IPS DF 4.7 (cell line): ENCODE data around the gene NECTIN1.

Experiments
- DNase-seq: peaks from one replicate; pipeline ENCODE4 v3.0.0-alpha.2; 2013; ENCODE audit warnings: low spot score; ENCODE audit errors: extremely low read depth

The NECTIN1 gene

DNA sequence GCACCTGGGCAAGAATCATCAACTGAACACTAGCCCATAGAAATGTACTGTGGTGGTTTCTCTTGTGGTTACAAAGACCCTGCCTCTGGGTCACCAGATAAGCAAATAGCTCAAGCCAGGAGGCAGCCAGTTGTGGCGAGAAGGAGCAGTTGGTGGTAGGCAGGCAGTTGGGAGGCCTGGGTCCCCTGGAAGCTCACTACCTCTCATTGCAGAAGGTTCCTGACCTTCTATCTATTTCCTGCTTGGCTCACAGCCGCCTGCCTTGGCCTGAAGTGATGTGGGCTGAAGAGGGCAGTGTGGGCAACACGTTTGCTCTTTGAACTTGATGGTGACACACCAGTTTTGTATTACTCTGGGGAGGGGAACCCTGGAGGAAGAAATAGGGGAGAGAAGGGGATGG is 34.7 kb downstream of the NECTIN1 start:
- DNase-seq, result no peak

DNA sequence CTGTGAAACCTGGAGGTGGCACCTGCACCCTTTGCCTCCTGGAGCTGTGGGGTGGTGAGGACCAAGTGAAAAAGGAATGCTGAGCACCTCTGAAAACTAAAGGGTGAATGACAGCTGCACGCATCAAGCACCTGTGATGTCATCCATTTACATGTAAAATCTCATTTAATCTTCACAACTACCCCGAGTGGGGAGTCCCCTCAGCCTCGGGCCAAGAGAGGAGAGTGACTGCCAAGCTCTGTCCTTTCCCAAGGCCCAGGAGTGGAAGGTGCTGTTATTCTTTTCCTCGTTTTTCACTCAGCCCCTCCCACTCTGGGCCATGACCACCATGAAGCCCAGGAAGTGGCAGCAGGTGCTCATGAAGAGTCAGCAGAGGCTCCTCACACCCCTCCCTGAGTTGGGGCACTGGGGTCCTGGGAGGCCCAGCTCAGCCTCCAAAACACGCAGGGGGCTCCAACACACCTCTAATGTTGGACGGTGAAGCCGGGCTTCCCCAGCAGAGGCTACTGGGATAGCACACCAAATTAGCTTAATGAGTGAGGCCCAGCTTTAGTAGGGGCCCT is 35.7 kb downstream of the NECTIN1 start:
- no peak for DNase-seq

GRCh38 chr11:119692540-119692820 is 36.5 kb downstream of the NECTIN1 start:
- DNase-seq, result no peak

DNA sequence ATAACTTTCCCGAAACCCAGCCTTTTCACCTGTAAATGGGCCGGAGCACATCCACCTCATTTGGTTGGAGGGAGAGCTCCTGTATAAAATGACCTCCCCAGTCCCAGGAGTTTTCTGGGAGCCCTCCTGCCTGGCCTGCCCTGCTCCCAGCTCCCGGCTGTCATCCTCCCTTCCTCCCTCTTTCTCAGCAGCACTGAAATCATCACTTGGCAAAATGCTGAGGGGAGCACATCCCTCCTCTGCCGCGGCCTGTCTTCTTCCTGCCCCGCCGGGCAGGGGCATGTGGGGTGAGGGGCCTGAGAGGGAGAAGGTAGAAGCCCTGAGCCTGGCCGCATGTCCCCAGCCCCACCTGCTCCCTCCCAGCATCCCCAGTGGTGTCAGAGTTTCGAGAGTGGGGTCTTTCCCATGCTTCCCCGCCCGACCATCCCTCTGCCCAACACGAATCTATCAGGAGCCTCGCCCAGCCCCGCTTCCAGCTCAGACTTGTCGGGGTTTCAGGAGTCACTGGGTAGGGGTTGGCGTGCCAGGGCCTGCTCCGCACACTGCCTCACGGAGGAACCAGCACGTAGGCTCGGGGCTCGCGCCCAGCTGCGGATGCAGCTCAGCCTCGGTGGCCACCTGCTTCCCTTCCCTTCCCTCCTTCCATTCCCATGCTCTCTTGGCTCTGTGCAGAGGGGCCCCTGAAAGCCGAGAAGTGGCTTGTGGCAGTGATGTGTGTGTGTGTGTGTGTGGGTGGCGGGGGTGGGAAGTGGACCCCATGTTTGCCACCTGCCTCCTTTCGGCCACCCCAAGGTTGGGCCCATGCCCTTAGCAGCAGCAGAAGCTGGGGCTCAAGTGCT is 37.1 kb downstream of the NECTIN1 start:
- DNase-seq, result no peak

GRCh38 chr11:119691020-119691666 is 37.9 kb downstream of the NECTIN1 start:
- no peak for DNase-seq

DNA sequence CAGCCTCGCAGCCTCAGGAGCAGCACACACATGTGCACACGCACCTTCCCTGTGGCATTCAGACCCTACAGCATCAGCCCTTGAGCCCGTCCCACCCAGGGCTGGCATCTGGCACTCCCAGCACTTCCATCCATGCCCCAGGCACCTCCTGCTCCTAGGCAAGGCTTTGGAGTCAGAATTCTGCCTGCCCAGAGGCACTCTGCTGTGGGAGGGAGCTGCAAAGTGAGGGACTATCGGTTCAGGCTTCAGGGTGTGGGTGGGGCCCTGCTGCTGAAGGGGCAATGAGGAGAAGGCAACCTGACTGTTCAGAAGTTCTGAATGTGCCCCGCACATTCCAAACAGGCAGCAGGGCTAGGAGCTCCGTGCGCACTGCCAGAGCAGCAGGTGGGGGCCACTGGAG is 39.7 kb downstream of the NECTIN1 start:
- no peak for DNase-seq

GRCh38 chr11:119688356-119688755 is 40.6 kb downstream of the NECTIN1 start:
- DNase-seq, result no peak

DNA sequence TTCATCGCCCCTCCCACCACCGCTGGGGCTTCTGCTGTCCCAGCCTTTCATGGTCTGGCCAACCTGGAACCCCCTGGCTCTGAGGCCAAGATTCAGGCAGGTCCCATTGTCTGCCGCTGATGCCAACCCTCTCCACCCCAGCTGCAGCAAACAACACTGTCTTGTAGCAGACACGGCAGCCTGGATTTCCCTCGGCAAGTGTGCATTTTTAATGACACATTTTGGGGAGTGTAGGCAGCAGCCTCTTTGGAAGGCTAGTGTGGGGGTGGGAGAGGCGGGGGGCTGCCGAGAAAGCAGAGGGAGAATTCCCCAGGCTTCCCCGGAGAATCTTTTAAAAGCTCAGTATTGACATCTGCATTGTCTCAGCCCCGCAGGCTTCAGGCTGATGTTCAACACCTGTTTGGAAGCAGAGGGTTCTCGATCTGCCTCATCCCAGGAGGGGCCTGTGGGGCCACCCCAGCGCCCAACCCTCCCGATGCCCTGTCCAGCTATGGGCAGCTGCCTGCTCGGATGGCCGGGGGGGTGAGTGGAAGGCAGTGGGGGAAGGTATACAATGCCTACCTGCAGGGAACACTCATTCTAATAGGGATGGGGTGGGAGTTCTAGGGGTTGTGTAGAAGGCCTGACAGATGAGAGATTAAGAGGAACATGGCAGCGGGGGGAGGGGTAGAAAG is 41.5 kb downstream of the NECTIN1 start:
- DNase-seq, result no peak

GRCh38 chr11:119686177-119686882 is 42.7 kb downstream of the NECTIN1 start:
- DNase-seq, result no peak

DNA sequence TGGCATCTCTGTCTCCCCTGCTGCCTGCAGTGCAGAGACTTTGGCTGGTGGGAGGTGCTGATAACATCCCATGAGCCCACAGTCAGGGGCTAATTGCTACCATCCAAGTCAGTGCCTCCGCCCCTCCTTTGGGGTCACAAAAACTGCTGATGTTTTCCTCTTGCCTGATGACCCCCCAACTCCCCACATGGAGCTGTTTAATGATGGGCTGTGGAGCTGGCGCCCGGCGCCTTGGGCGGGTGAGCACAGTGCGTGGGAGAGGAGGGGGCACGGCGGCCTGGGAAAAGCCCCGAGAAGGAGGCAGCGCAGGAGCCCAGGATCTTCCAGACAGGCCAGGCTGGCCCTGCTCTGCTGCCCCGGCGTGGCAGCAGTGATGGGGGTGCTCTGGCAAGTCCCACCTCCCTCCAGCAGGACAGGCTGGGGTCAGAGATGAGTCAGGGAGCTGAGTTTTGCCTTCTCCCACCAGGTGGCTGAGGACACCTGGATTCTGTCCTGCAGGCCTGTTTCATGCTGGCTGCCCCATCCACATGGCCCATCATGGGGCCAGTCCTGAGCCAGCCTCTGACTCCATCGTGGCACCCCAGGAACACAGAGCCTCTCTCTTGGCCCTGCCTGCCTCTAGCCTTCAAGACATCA is 43.8 kb downstream of the NECTIN1 start:
- no peak for DNase-seq

GRCh38 chr11:119684361-119685110 is 44.5 kb downstream of the NECTIN1 start:
- no peak for DNase-seq

DNA sequence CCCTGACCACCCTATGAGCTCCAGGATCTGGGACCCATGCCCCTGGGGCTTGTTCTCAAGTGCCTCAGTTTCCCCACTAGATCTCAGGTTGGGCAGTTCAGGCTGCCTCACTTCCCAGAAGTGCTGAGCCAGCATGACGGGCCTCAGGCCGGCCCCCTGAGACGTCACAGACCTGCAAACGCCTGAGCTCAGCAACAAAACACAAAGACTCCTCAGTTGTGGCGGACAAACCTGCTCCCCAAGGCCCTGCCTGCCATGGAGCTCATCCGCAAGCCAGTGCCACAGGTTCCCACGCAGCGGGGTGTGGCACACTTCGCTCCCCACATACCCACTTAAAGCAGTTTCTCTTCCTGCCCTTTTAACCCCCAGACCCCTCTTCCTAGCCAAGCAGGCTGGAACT is 45.2 kb downstream of the NECTIN1 start:
- DNase-seq, result no peak

DNA sequence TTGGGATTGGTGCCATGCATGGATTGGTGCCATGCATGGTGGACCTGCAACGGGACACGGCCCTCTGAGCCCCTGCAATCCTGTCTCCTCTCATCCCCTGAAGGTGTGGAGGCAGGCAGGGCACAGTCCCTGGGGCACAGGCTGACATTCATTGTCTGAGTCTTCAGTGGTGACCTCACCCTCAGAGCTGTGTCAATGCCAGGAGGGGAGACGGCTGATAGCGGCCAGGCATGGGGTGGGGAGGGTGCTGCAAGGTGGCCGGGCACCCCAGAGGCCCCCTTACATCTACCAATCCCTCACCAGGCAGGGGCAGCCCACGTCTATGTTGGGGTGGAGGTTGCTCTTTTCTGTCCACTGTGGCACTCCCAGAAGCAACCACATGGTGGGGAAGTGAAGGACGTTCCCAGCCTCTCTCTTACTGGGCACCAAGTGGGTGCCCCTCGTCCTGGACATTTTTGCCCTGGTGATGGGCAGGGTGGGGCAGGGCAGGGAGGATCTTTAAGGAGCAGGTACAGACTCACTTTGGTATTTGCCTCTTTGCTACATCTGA is 47.6 kb downstream of the NECTIN1 start:
- no peak for DNase-seq

- DNase-seq, result no peak
Observed at GRCh38 chr11:119680541-119681360, 48.2 kb downstream of the NECTIN1 start.

DNA sequence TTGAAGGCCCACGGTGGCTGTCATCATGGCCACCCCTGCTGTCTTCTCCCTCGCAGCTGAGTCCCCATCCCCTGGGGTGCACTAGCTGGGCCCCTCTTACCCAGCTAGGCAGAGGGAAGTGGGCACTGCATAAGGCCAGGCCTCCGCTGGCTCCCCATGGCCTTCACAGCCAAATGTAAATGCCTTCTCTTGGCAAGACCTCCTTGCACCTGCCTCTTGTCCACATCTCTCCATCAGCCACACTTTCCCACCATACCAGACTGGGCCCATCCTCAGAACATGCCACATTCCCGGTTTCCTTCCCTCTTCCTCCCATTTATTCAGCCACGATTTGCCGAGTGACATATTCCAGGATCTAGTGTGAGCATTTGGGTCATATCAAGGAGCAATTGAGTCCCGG is 49.7 kb downstream of the NECTIN1 start:
- DNase-seq, result no peak

- no peak for DNase-seq
Observed at GRCh38 chr11:119678351-119678750, 50.6 kb downstream of the NECTIN1 start.

DNA sequence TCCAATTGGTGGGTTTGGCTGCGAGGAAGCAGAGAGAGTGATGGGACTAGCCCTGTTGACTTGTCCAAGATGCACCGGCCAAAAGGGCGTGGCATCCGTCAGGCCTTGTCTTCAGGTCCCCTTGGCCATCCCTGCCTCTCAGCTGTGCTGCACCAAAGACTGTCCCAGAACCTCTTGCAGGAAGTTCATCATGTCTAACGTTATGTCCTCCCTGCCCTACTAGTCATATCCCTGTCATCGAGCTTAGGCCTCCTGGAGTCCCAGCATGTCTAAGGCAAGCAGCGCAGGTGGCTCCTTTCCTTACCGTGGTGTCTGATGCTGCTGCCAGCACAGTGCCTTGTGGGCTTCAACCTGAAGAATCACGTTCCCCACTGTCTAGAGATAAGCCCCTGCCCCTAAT is 51.2 kb downstream of the NECTIN1 start:
- no peak for DNase-seq

DNA sequence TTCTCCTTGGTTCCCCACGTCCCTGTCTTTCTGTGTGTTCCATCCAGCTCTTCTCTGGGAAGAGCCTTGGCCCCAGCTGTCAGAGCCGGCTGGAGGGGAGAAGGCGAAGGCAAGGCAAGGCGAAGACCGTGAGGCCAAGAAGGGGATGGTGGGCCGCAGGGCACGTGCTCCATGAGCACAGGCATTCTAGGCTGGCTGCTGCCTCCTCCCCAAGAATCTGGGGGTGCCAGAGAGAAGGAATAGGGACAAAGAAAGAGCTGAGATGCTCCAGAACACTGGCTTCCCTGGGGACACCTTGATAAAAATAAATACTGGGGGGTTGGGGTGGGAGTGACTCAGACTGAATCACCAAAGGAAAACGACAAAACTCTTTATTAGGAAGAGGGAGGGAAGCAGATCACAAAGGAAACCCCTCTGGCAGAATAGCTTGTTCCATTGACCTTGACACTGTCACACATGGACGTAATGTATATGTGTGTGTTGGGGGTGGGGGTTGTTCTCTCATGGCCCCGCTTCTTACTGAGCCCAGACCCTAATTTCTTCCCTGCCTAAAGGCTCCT is 52.5 kb downstream of the NECTIN1 start:
- DNase-seq, result no peak

DNA sequence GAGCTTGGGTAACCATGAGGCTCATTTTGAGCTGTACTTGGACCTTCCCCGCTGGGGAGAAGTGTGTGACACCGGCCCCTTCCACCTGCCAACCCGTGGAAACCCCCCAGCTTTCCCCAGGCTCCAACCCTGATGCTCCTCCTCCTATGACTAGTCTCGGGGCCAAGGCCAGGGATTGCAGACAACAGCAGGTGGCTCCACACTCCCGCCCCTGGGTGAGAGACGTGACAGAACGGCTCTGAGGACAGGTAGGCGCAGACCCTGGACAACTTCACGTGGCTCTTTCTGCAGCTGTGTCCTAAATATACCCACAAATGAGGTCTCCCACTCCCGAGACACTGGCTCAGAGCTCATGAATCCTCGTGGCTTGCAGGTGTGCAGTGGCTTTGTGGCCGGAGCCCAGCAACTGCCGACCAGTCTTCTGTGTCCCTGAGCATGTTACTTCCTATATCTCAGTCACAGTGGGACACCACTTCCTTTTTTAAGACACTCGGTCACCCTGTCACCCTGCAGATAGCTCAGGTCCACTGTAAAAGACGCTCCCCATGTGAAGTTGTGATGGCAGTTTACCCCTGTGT is 55.2 kb downstream of the NECTIN1 start:
- DNase-seq, result no peak
